Suprapubic skin (tissue), 3 donors: ENCODE results near the gene ERF.

Source experiments
- POLR2A ChIP-seq, 2 donors: fragments of 450-650 bp; IDR thresholded peaks; one replicate each; pipeline ENCODE4 v1.6.1; 2017; ENCODE audit warnings: antibody characterized with exemption in 2 of 2, mild to moderate bottlenecking in 2 of 2, moderate library complexity in 2 of 2
- TF ChIP-seq, protein P1 (sequence below), 2 donors: fragments of 200-600 bp in 1 of 2; fragments of 450-650 bp in 1 of 2; sonication (generic) in 1 of 2; IDR thresholded peaks; one replicate each; pipeline ENCODE4 v1.5.1; 2016 to 2019; ENCODE audit warnings: antibody characterized with exemption in 2 of 2, mild to moderate bottlenecking in 1 of 2, moderate library complexity in 1 of 2

DNA sequence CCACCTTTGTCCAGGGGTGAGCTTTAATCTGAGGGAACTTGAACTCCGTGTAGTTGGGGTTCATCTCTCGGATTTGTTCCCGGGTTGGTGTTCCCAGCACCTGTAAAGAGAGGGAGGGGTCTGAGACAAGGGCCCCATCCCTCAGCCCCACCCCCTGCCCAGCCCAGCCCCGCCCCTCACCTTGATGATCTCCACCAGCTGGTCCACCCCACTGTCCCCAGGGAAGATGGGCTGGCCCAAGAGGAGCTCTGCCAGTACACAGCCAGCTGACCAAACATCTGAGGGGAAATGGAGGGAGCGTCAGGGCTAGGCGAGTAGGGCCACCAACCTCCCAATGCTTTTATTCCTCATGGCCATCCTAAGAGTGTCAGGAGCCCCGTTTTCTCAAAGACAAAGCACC lies 21.8 kb downstream of the ERF start:
- TF ChIP-seq POLR2A (IDR thresholded peaks at IDR 0.05), result no peak
- TF ChIP-seq, protein P1, sequence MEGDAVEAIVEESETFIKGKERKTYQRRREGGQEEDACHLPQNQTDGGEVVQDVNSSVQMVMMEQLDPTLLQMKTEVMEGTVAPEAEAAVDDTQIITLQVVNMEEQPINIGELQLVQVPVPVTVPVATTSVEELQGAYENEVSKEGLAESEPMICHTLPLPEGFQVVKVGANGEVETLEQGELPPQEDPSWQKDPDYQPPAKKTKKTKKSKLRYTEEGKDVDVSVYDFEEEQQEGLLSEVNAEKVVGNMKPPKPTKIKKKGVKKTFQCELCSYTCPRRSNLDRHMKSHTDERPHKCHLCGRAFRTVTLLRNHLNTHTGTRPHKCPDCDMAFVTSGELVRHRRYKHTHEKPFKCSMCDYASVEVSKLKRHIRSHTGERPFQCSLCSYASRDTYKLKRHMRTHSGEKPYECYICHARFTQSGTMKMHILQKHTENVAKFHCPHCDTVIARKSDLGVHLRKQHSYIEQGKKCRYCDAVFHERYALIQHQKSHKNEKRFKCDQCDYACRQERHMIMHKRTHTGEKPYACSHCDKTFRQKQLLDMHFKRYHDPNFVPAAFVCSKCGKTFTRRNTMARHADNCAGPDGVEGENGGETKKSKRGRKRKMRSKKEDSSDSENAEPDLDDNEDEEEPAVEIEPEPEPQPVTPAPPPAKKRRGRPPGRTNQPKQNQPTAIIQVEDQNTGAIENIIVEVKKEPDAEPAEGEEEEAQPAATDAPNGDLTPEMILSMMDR (IDR thresholded peaks at IDR 0.05), result no peak
